CD1c-positive myeloid dendritic cell (primary cell): Measurements from ENCODE around the gene LIPE.

Experiments used
- DNase-seq: peaks from one replicate; pipeline ENCODE4 v3.0.0-alpha.2; 2016; ENCODE audit errors: extremely low spot score

Gene LIPE

GRCh38 chr19:42352301-42353259 lies 74.6 kb downstream of the LIPE start:
- DNase-seq = peak; percentile 15
